ENCODE measurements around the gene NRDC. TPM values are rescaled to one million over a fixed set of nuclear protein-coding genes. Genes with fewer than 3 reads are reported as not detected.

The NRDC gene
- total and polyA plus RNA-seq, 2 of the 8 experiments (the other 6 are each of a cell fraction or from before 2014, with no cell fraction given) = 70.2 to 182 TPM

DNA sequence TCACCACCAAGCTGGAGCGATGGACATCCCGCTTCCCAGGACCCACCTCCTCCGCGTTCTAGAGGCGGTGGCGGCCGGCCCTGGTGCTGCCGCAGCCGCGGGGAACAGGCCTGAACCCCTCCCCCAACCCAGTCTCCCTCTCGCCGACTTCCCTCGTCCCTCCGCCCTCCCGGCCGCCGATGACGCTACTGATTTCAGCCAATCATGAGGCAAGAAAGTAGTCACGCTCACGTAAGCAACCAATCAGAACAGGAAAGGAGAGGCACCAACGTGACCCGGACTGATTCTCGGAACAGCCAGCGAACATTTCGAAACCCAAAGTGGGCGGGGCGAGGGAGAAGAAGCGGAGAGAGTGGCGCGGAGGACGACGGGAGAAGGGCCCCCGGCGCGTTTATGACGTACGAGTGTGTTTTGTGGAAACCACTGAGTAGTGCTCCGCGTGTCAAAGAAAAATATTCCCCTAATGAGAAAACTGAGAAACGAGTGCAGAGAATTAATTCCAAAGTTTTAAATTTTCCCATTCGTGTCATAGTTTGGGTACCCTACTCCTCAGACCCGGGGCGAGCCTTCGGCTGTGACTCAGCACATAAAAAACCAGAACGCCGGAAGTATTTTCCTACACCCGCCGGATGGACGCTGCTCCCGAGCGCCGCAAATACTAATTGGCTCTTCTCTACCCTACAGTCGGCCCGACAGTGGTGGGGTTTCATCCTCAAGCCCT, at the start of gene NRDC (continued):
- TF ChIP-seq CBX5 (IDR thresholded peaks at IDR 0.05; ENCODE audit: low read depth, low read length) = no peak
- TF ChIP-seq CEBPB (IDR thresholded peaks at IDR 0.05; ENCODE audit: low read depth, low read length) = peak; percentile 93
- TF ChIP-seq, protein P1, sequence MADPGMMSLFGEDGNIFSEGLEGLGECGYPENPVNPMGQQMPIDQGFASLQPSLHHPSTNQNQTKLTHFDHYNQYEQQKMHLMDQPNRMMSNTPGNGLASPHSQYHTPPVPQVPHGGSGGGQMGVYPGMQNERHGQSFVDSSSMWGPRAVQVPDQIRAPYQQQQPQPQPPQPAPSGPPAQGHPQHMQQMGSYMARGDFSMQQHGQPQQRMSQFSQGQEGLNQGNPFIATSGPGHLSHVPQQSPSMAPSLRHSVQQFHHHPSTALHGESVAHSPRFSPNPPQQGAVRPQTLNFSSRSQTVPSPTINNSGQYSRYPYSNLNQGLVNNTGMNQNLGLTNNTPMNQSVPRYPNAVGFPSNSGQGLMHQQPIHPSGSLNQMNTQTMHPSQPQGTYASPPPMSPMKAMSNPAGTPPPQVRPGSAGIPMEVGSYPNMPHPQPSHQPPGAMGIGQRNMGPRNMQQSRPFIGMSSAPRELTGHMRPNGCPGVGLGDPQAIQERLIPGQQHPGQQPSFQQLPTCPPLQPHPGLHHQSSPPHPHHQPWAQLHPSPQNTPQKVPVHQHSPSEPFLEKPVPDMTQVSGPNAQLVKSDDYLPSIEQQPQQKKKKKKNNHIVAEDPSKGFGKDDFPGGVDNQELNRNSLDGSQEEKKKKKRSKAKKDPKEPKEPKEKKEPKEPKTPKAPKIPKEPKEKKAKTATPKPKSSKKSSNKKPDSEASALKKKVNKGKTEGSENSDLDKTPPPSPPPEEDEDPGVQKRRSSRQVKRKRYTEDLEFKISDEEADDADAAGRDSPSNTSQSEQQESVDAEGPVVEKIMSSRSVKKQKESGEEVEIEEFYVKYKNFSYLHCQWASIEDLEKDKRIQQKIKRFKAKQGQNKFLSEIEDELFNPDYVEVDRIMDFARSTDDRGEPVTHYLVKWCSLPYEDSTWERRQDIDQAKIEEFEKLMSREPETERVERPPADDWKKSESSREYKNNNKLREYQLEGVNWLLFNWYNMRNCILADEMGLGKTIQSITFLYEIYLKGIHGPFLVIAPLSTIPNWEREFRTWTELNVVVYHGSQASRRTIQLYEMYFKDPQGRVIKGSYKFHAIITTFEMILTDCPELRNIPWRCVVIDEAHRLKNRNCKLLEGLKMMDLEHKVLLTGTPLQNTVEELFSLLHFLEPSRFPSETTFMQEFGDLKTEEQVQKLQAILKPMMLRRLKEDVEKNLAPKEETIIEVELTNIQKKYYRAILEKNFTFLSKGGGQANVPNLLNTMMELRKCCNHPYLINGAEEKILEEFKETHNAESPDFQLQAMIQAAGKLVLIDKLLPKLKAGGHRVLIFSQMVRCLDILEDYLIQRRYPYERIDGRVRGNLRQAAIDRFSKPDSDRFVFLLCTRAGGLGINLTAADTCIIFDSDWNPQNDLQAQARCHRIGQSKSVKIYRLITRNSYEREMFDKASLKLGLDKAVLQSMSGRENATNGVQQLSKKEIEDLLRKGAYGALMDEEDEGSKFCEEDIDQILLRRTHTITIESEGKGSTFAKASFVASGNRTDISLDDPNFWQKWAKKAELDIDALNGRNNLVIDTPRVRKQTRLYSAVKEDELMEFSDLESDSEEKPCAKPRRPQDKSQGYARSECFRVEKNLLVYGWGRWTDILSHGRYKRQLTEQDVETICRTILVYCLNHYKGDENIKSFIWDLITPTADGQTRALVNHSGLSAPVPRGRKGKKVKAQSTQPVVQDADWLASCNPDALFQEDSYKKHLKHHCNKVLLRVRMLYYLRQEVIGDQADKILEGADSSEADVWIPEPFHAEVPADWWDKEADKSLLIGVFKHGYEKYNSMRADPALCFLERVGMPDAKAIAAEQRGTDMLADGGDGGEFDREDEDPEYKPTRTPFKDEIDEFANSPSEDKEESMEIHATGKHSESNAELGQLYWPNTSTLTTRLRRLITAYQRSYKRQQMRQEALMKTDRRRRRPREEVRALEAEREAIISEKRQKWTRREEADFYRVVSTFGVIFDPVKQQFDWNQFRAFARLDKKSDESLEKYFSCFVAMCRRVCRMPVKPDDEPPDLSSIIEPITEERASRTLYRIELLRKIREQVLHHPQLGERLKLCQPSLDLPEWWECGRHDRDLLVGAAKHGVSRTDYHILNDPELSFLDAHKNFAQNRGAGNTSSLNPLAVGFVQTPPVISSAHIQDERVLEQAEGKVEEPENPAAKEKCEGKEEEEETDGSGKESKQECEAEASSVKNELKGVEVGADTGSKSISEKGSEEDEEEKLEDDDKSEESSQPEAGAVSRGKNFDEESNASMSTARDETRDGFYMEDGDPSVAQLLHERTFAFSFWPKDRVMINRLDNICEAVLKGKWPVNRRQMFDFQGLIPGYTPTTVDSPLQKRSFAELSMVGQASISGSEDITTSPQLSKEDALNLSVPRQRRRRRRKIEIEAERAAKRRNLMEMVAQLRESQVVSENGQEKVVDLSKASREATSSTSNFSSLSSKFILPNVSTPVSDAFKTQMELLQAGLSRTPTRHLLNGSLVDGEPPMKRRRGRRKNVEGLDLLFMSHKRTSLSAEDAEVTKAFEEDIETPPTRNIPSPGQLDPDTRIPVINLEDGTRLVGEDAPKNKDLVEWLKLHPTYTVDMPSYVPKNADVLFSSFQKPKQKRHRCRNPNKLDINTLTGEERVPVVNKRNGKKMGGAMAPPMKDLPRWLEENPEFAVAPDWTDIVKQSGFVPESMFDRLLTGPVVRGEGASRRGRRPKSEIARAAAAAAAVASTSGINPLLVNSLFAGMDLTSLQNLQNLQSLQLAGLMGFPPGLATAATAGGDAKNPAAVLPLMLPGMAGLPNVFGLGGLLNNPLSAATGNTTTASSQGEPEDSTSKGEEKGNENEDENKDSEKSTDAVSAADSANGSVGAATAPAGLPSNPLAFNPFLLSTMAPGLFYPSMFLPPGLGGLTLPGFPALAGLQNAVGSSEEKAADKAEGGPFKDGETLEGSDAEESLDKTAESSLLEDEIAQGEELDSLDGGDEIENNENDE (IDR thresholded peaks at IDR 0.05; ENCODE audit: insufficient replicate concordance, low read length) = no peak
- TF ChIP-seq SIN3A (conservative IDR thresholded peaks at IDR 0.05 in 1 of 2, IDR thresholded peaks at IDR 0.05 in 1 of 2; ENCODE audit: low read depth in 1 of 2, low read length in 2 of 2) = peak; percentile 58 to 81; a peak in 3 of 4 replicates
- TF ChIP-seq JUND (IDR thresholded peaks at IDR 0.05; ENCODE audit: low read length) = peak; percentile 70
- TF ChIP-seq MAX (IDR thresholded peaks at IDR 0.05) = peak; percentile 25; the same call in 1 of the 2 replicates
- TF ChIP-seq GABPA (IDR thresholded peaks at IDR 0.05; ENCODE audit: borderline replicate concordance, insufficient read depth, low read length) = 0 out of 2 replicates have a peak, but pooled peaks have one; percentile 51
- TF ChIP-seq POLR2A (IDR thresholded peaks at IDR 0.05; ENCODE audit: control extremely low read depth in 1 of 2, low read depth in 2 of 2, low read length in 2 of 2) = peak; percentile 73 to 80
- no peak for TF ChIP-seq RAD21 (IDR thresholded peaks at IDR 0.05 in 1 of 2, conservative IDR thresholded peaks at IDR 0.05 in 1 of 2; ENCODE audit: low read depth in 2 of 2, low read length in 2 of 2)
- TF ChIP-seq CREB1 (IDR thresholded peaks at IDR 0.05) = peak; percentile 96

Measured in H1 (cell line).